Right atrium auricular region (tissue), 2 donors: ENCODE results near the gene USH1G. TPM values are rescaled to one million over a fixed set of nuclear protein-coding genes. Genes with fewer than 3 reads are reported as not detected.

ENCODE experiments used
- DNase-seq: peaks from one replicate; pipeline ENCODE4 v3.0.0-alpha.2; 2019; ENCODE audit warnings: low spot score
- H3K27ac ChIP-seq, 2 donors: fragments of 200-600 bp; sonication (generic); 1 replicate in 1 of 2; 2 replicates in 1 of 2; pipeline ENCODE4 v1.5.1; 2016 to 2019
- H3K27me3 ChIP-seq, 2 donors: fragments of 200-600 bp; sonication (generic); one replicate each; pipeline versions ENCODE4 v1.5.1 to v1.6.0; 2017 to 2019
- H3K36me3 ChIP-seq: fragments of 200-600 bp; sonication (generic); one replicate; pipeline ENCODE4 v1.5.1; 2016
- H3K4me1 ChIP-seq, 2 donors: fragments of 200-600 bp; sonication (generic); one replicate each; pipeline versions ENCODE4 v1.5.1 to v1.6.0; 2017 to 2019
- H3K4me3 ChIP-seq, 2 donors: fragments of 200-600 bp; sonication (generic); 1 replicate in 1 of 2; 2 replicates in 1 of 2; pipeline ENCODE4 v1.5.1; 2017 to 2019; ENCODE audit warnings: mild to moderate bottlenecking in 1 of 2, moderate library complexity in 1 of 2
- H3K9me3 ChIP-seq, 2 donors: fragments of 200-600 bp; sonication (generic); one replicate each; pipeline ENCODE4 v1.5.1; 2019
- CTCF ChIP-seq, 2 donors: fragments of 200-600 bp; sonication (generic); IDR thresholded peaks; one replicate each; pipeline ENCODE4 v1.5.1; 2019; ENCODE audit warnings: antibody characterized with exemption in 2 of 2
- total RNA-seq, 2 donors: library from RNA; depleted of rRNA; stranded (reverse); fragments of >200 nt; gene quantifications; one replicate each; pipeline ENCODE4 v1.1.0, GENCODE V29; 2016

The USH1G gene
- total RNA-seq, 2 donors from 2014 or later, result 0.20 to 0.22 TPM

DNA sequence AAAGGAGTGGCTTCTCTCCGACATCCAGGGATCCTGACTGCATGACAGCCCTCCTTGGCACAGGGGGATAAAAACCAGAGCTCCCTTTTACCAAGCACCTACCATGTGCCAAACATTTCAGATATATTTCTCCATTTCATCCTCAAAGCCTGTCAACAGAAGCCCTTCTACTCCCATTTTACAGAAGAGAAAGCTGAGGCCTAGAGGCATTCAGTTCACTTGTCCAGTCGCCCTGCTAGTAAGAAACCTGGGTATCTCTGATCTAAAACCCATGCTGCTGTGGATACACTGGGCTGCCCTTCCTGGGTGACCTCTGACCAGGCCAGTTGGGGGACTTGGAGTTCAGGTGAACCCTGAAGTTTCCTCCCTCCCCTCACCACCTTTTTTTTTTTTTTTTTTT is 44.4 kb downstream of the USH1G start:
- H3K4me3 ChIP-seq, result no peak overlapping the region
- H3K9me3 ChIP-seq, result no peaks in the 10 kb centered on the region
- no peaks in the 10 kb centered on the region for H3K36me3 ChIP-seq
- H3K27me3 ChIP-seq, result no peaks in the 10 kb centered on the region
- no peak overlapping the region for H3K27ac ChIP-seq
- H3K4me1 ChIP-seq, result peaks cover 0 to 26% of the 10 kb centered on the region in 2 donors
- TF ChIP-seq CTCF (IDR thresholded peaks at IDR 0.05), result no peak
- no peak for DNase-seq

- Histone ChIP-seq H3K36me3 (no peaks in the 10 kb centered on the region), H3K27me3 (no peaks in the 10 kb centered on the region), H3K4me1 (peaks cover 0 to 27% of the 10 kb centered on the region in 2 donors), H3K9me3 (no peaks in the 10 kb centered on the region), H3K4me3 (no peak overlapping the region), H3K27ac (no peak overlapping the region)
- no peak for DNase-seq
- no peak for TF ChIP-seq CTCF (IDR thresholded peaks at IDR 0.05)
Observed at GRCh38 chr17:74877592-74878548, 45.2 kb downstream of the USH1G start.

GRCh38 chr17:74875977-74876593 is 47.0 kb downstream of the USH1G start:
- H3K4me1 ChIP-seq, result peaks cover 0 to 41% of the 10 kb centered on the region in 2 donors
- H3K36me3 ChIP-seq, result no peaks in the 10 kb centered on the region
- no peak for DNase-seq
- H3K9me3 ChIP-seq, result no peaks in the 10 kb centered on the region
- no peaks in the 10 kb centered on the region for H3K27me3 ChIP-seq
- TF ChIP-seq CTCF (IDR thresholded peaks at IDR 0.05), result no peak
- no peak overlapping the region for H3K27ac ChIP-seq
- H3K4me3 ChIP-seq, result no peak overlapping the region

DNA sequence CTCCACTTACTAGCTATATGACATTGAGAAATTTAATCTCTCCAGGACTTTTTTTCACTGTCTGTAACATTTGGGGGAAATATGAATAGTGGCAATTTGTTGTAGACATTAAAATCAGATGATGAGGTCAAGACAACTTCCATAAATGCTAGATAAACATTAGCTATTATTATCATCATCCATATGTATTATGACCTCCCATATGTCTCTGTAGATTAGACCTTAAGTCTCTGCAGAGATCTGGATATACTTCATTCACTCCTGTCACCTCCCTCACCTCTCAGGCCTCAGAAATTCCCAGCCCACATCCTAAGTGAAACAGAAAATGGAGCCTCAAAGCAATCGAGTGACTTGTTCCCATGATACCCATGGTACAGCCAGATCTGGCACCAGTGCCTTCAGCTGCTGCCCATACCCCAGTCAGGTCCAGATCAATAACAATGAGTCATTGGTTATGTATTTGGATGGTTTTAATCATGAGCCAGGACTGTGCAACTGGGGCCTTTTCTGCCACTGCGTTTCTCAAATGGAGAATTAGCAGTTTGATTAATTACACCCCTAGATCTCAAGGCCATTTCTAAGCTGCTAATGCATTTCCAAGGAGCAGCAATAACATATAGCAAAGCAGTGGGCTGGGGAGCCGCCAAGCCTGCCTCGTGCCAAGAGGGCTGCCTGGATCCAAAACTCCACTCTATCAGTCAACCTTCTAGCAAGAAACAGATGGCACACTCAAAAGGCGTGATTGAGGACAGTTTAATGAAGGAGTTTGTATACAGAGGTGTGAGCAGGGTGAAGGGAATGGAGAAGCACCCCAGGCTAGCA is 47.7 kb downstream of the USH1G start:
- Histone ChIP-seq H3K36me3 (no peaks in the 10 kb centered on the region), H3K4me1 (peaks cover 0 to 41% of the 10 kb centered on the region in 2 donors), H3K4me3 (no peak overlapping the region), H3K27ac (no peak overlapping the region), H3K9me3 (no peaks in the 10 kb centered on the region), H3K27me3 (no peaks in the 10 kb centered on the region)
- no peak for DNase-seq
- no peak for TF ChIP-seq CTCF (IDR thresholded peaks at IDR 0.05)

GRCh38 chr17:74874615-74875037 is 48.4 kb downstream of the USH1G start:
- Histone ChIP-seq H3K27me3 (no peaks in the 10 kb centered on the region), H3K9me3 (no peaks in the 10 kb centered on the region), H3K27ac (no peak overlapping the region), H3K36me3 (no peaks in the 10 kb centered on the region), H3K4me3 (no peak overlapping the region), H3K4me1 (peaks cover 0 to 41% of the 10 kb centered on the region in 2 donors)
- DNase-seq, result no peak
- TF ChIP-seq CTCF (IDR thresholded peaks at IDR 0.05), result no peak
